Keratinocyte (primary cell): ENCODE results near the gene MBD3L5. TPM values are rescaled to one million over a fixed set of nuclear protein-coding genes. Genes with fewer than 3 reads are reported as not detected.
"Not testable (repeated sequence)": the region's sequence is repeated elsewhere in the genome, so short reads cannot be mapped to it uniquely, and the experiment has no call there.

Experiments used
- DNase-seq: peaks from one replicate; pipeline ENCODE4 v3.0.0-alpha.2; 2011; ENCODE audit warnings: low read depth, missing footprints, low spot score
- FAIRE-seq: peaks from 2 replicates; lab custom pipeline; 2011; peaks lifted over from hg19 to GRCh38; lab: Jason Lieb, UNC
- H2AFZ ChIP-seq: 2 replicates; pipeline ENCODE4 v1.6.0; 2012; ENCODE audit warnings: low read length, control low read depth, inconsistent platforms; ENCODE audit not compliant: control insufficient read depth
- H3K27ac ChIP-seq: 2 replicates; pipeline ENCODE4 v1.5.1; 2011; ENCODE audit warnings: low read length; ENCODE audit not compliant: control insufficient read depth, insufficient read depth
- H3K27me3 ChIP-seq: 3 replicates; pipeline ENCODE4 v1.6.0; 2011; ENCODE audit warnings: low read length; ENCODE audit not compliant: control insufficient read depth, insufficient read depth; ENCODE audit errors: extremely low read depth
- H3K36me3 ChIP-seq, 2 experiments: 2 replicates in 1 of 2; 3 replicates in 1 of 2; pipeline ENCODE4 v1.5.1; 2011; ENCODE audit warnings: low read length in 2 of 2, mild to moderate bottlenecking in 1 of 2; ENCODE audit not compliant: control insufficient read depth in 2 of 2, insufficient read depth in 2 of 2; ENCODE audit errors: extremely low read depth in 1 of 2
- H3K4me1 ChIP-seq: 3 replicates; pipeline ENCODE4 v1.5.1; 2011; ENCODE audit warnings: low read length; ENCODE audit not compliant: control insufficient read depth, insufficient read depth; ENCODE audit errors: extremely low read depth
- H3K4me2 ChIP-seq: 3 replicates; pipeline ENCODE4 v1.6.0; 2011; ENCODE audit warnings: low read depth, low read length; ENCODE audit not compliant: control insufficient read depth, insufficient read depth; ENCODE audit errors: extremely low read depth
- H3K4me3 ChIP-seq, 3 experiments: fragments of 200-600 bp in 1 of 3; sonication (generic) in 1 of 3; 2 replicates in 2 of 3; 3 replicates in 1 of 3; pipeline ENCODE4 v1.5.1; 2011 to 2016; ENCODE audit warnings: low read length in 3 of 3, mild to moderate bottlenecking in 3 of 3, control low read depth in 2 of 3, inconsistent platforms in 1 of 3, low read depth in 1 of 3, mixed read lengths in 1 of 3, mixed run types in 1 of 3, moderate library complexity in 1 of 3; ENCODE audit not compliant: control insufficient read depth in 2 of 3, insufficient read depth in 2 of 3; ENCODE audit errors: extremely low read depth in 1 of 3
- H3K79me2 ChIP-seq: 2 replicates; pipeline ENCODE4 v1.6.0; 2012; ENCODE audit warnings: low read length; ENCODE audit not compliant: control insufficient read depth, insufficient read depth
- H3K9ac ChIP-seq: 3 replicates; pipeline ENCODE4 v1.6.0; 2011; ENCODE audit warnings: low read length; ENCODE audit not compliant: control insufficient read depth, insufficient read depth; ENCODE audit errors: extremely low read depth
- H3K9me1 ChIP-seq: 3 replicates; pipeline ENCODE4 v1.6.0; 2011; ENCODE audit warnings: low read length; ENCODE audit not compliant: control insufficient read depth, insufficient read depth; ENCODE audit errors: extremely low read depth
- H3K9me3 ChIP-seq: 2 replicates; pipeline ENCODE4 v1.5.1; 2012; ENCODE audit warnings: low read depth, low read length; ENCODE audit not compliant: control insufficient read depth
- H4K20me1 ChIP-seq: 3 replicates; pipeline ENCODE4 v1.6.0; 2011; ENCODE audit warnings: low read length; ENCODE audit not compliant: control insufficient read depth, insufficient read depth; ENCODE audit errors: extremely low read depth
- dilution Hi-C: fragments of 300-500 bp; cut with MboI; formaldehyde crosslinking; loops from one replicate; pipeline ENCODE4 v1.7.0; 2020; ENCODE audit warnings: low sequenced_read_pairs; ENCODE audit not compliant: extremely low pct_ligation_motif_present
- polyA plus RNA-seq, 5 experiments: library from polyadenylated mRNA; depleted of rRNA in 3 of 5; stranded (reverse) in 3 of 5; stranded (forward) in 1 of 5; unstranded in 1 of 5; fragments of >200 nt; gene quantifications; 1 replicate in 1 of 5; 2 replicates in 3 of 5; 3 replicates in 1 of 5; pipeline versions ENCODE4 v1.2.1 to v1.2.3, GENCODE V29; 2011 to 2012; ENCODE audit warnings: missing spikeins in 2 of 5, low read depth in 1 of 5, low replicate concordance in 1 of 5

The MBD3L5 gene
- polyA plus RNA-seq, 1 donor (not counting 4 experiments of a cell fraction or from before 2014, with no cell fraction given): not detected

- H3K4me1 ChIP-seq, H3K9me1 ChIP-seq, H4K20me1 ChIP-seq, dilution Hi-C loops, H3K79me2 ChIP-seq, H3K27ac ChIP-seq, H3K9ac ChIP-seq, H3K9me3 ChIP-seq, H3K4me3 ChIP-seq, H2AFZ ChIP-seq, H3K27me3 ChIP-seq, FAIRE-seq, H3K36me3 ChIP-seq, H3K4me2 ChIP-seq, DNase-seq: not testable (repeated sequence)
Measured at GRCh38 chr19:7041563-7041962, 11.2 kb downstream of the MBD3L5 start.

GRCh38 chr19:7049021-7049420 is 18.6 kb downstream of the MBD3L5 start, which contains the start of gene MBD3L2:
TSS of gene MBD3L2 (plus strand) at chr19:7049321. CDS start at chr19:7049374, 53 bp downstream.
- H4K20me1 ChIP-seq, H3K27ac ChIP-seq, H3K9me3 ChIP-seq, H3K4me1 ChIP-seq, H3K79me2 ChIP-seq, H3K4me3 ChIP-seq, H2AFZ ChIP-seq, H3K4me2 ChIP-seq, FAIRE-seq, DNase-seq, H3K27me3 ChIP-seq, H3K9me1 ChIP-seq, dilution Hi-C loops, H3K36me3 ChIP-seq, H3K9ac ChIP-seq: not testable (repeated sequence)

- FAIRE-seq, H3K27ac ChIP-seq, H3K9me1 ChIP-seq, dilution Hi-C loops, H3K9me3 ChIP-seq, H4K20me1 ChIP-seq, H3K36me3 ChIP-seq, H3K4me3 ChIP-seq, H3K9ac ChIP-seq, H3K4me1 ChIP-seq, H2AFZ ChIP-seq, H3K4me2 ChIP-seq, DNase-seq, H3K79me2 ChIP-seq, H3K27me3 ChIP-seq: not testable (repeated sequence)
Measured at GRCh38 chr19:7051421-7051820, 21.0 kb downstream of the MBD3L5 start.

- H4K20me1 ChIP-seq, H3K9me1 ChIP-seq, H3K27ac ChIP-seq, H3K4me2 ChIP-seq, dilution Hi-C loops, H3K4me3 ChIP-seq, H2AFZ ChIP-seq, H3K27me3 ChIP-seq, FAIRE-seq, H3K36me3 ChIP-seq, H3K9ac ChIP-seq, H3K4me1 ChIP-seq, DNase-seq, H3K79me2 ChIP-seq, H3K9me3 ChIP-seq: not testable (repeated sequence)
Measured at GRCh38 chr19:7052896-7053295, 22.5 kb downstream of the MBD3L5 start.

- H3K9me1 ChIP-seq, H3K9me3 ChIP-seq, H3K4me1 ChIP-seq, DNase-seq, dilution Hi-C loops, FAIRE-seq, H3K36me3 ChIP-seq, H3K4me3 ChIP-seq, H3K9ac ChIP-seq, H2AFZ ChIP-seq, H3K27me3 ChIP-seq, H3K79me2 ChIP-seq, H4K20me1 ChIP-seq, H3K27ac ChIP-seq, H3K4me2 ChIP-seq: not testable (repeated sequence)
Measured at GRCh38 chr19:7054635-7055368, 24.4 kb downstream of the MBD3L5 start.
